GM21390 (cell line): ENCODE data around the gene TMEM81.

Experiments used
- ATAC-seq: cut with Tn5 transposase; IDR thresholded peaks from one replicate; pipeline ENCODE4 v1.9.1; 2021; ENCODE audit not compliant: unreplicated experiment

The TMEM81 gene

GRCh38 chr1:205038132-205038786 lies 46.0 kb downstream of the TMEM81 start:
- no peak for ATAC-seq

GRCh38 chr1:205037539-205037938 lies 46.7 kb downstream of the TMEM81 start:
- no peak for ATAC-seq
